Activated T-helper 2 cell treated with anti-CD3 and anti-CD28 coated beads, Interferon-gamma antibody, Interleukin-2, Interleukin-4, amounts not matched to agents 10 μg/mL and 5 μg/mL and 100 μg/mL, durations not matched to agents 14 hours and 24 hours and 36 hours (primary cell): ENCODE data around the gene CLOCK. TPM values are rescaled to one million over a fixed set of nuclear protein-coding genes. Genes with fewer than 3 reads are reported as not detected.

Source experiments
- DNase-seq: peaks from one replicate; pipeline ENCODE4 v3.0.0; 2021; ENCODE audit warnings: low spot score
- H3K27ac Mint-ChIP-seq: one replicate; pipeline ENCODE4 v1.8.0; 2021; ENCODE audit warnings: mixed read lengths
- H3K27me3 Mint-ChIP-seq: one replicate; pipeline ENCODE4 v1.8.0; 2021; ENCODE audit warnings: low read depth, mixed read lengths
- H3K36me3 Mint-ChIP-seq: one replicate; pipeline ENCODE4 v1.8.0; 2021; ENCODE audit warnings: low read depth, mixed read lengths
- H3K4me1 Mint-ChIP-seq: one replicate; pipeline ENCODE4 v1.8.0; 2021; ENCODE audit warnings: low read depth, mixed read lengths
- H3K4me3 Mint-ChIP-seq: one replicate; pipeline ENCODE4 v1.8.0; 2021; ENCODE audit warnings: low read depth, mild to moderate bottlenecking, moderate library complexity, mixed read lengths
- H3K9me3 Mint-ChIP-seq: one replicate; pipeline ENCODE4 v1.8.0; 2021; ENCODE audit warnings: mixed read lengths
- intact Hi-C: fragments of 100-400 bp; cut with micrococcal nuclease; formaldehyde crosslinking; loops from one replicate; pipeline ENCODE4 v1.15.1; 2023
- total RNA-seq: library from RNA; stranded (reverse); gene quantifications from 2 replicates; pipeline ENCODE4 v1.2.3, GENCODE V29; 2022

CLOCK gene
- total RNA-seq, 1 donor from 2014 or later = 7.2 TPM

DNA sequence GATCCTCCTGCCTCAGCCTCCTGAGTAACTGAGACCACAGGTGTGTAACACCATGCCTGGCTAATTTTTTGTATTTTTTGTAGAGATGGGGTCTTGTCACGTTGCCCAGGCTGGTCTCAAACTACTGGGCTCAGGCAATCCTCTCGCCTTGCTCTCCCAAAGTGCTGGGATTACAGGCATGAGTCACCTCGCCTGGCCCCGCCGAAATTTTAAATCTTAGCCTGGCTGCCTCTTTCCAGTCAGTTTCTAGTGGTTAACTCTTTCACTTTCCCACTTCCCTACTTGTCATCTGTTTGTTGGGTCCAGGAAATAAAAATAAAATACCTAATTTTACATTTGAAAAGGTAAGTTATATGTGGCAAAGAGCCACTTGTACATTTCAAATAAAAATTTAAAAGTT is 88.5 kb downstream of the CLOCK start:
- intact Hi-C loops = loop anchor here (10.0 kb wide), 1 partner anchor 177 kb away; the partner anchor contains the start of gene NMU
- Mint-ChIP-seq H3K36me3 (peaks cover 3% of the 10 kb centered on the region), H3K9me3 (no peaks in the 10 kb centered on the region), H3K27me3 (no peaks in the 10 kb centered on the region), H3K27ac (no peak overlapping the region), H3K4me1 (no peaks in the 10 kb centered on the region), H3K4me3 (no peak overlapping the region)
- no peak for DNase-seq

DNA sequence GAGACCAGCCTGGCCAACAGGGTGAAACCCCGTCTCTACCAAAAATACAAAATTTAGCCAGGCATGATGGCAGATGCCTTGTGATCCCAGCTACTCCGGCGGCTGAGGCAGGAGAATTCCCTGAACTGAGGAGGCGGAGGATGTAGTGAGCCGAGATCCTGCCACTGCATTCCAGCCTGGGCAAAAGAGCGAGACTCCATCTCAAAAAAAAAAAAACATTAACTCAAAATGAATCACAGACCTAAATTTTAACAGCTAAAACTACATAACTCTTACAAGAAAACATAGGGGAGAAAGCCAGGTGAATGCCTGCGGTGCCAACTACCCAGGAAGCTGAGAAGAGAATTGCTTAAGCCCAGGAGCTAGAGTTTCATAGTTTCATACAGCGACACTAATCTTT is 96.1 kb downstream of the CLOCK start:
- DNase-seq = no peak
- Mint-ChIP-seq H3K27ac (no peak overlapping the region), H3K27me3 (no peaks in the 10 kb centered on the region), H3K4me3 (no peak overlapping the region), H3K4me1 (no peaks in the 10 kb centered on the region), H3K9me3 (no peaks in the 10 kb centered on the region), H3K36me3 (peaks cover 29% of the 10 kb centered on the region)
- intact Hi-C loops = loop anchor here (10.0 kb wide), 1 partner anchor 184 kb away; the partner anchor contains the start of gene NMU

DNA sequence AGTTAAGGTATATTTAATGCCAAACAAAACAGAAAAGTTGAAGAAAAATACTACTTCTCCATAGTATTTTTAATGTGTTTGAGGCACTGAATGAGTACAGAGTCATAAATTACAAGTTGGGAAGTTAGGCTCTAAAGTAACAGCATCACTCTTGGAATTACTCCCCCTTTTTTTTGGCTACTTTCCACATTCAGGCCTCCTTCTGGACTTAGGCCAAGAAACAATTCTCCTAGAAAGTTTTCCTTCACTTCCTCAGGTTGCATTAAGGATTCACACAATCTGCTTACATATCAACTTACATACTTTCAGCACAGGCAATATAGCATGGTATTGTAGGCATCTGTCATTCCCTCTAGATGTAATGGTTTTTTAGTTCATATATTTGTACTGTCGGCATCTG is 98.9 kb downstream of the CLOCK start:
- H3K36me3 Mint-ChIP-seq = peaks cover 29% of the 10 kb centered on the region
- no peaks in the 10 kb centered on the region for H3K27me3 Mint-ChIP-seq
- no peaks in the 10 kb centered on the region for H3K9me3 Mint-ChIP-seq
- H3K4me1 Mint-ChIP-seq = no peaks in the 10 kb centered on the region
- intact Hi-C loops = no loop called here
- no peak for DNase-seq
- no peak overlapping the region for H3K27ac Mint-ChIP-seq
- no peak overlapping the region for H3K4me3 Mint-ChIP-seq

DNA sequence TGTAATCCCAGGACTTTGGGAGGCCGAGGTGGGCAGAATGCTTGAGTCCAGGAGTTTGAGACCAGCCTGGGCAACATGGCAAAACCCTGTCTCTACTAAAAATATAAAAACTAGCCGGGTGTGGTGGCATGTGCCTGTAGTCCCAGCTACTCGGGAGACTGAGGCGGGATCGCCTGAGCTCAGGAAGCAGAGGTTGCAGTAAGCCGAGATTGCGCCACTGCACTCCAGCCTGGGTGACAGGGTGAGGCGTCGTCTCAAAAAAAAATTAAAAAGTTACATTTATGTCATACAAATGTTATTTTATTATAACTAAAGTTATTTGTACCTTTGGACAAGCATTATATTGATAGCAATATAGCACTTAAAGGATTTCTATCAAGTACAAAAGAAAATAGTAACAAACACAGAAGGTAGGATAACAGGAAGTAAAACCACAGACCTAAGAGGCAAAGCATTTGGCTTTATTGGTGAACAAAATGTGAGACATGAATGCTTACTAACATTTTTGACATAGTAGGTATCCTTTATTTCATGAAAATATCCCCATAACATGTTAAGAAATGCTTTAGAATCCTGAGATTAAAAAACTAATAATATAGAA is 99.5 kb downstream of the CLOCK start:
- H3K27me3 Mint-ChIP-seq = no peaks in the 10 kb centered on the region
- DNase-seq = no peak
- no peaks in the 10 kb centered on the region for H3K4me1 Mint-ChIP-seq
- H3K27ac Mint-ChIP-seq = no peak overlapping the region
- H3K4me3 Mint-ChIP-seq = no peak overlapping the region
- no peaks in the 10 kb centered on the region for H3K9me3 Mint-ChIP-seq
- intact Hi-C loops = no loop called here
- H3K36me3 Mint-ChIP-seq = peaks cover 32% of the 10 kb centered on the region

DNA sequence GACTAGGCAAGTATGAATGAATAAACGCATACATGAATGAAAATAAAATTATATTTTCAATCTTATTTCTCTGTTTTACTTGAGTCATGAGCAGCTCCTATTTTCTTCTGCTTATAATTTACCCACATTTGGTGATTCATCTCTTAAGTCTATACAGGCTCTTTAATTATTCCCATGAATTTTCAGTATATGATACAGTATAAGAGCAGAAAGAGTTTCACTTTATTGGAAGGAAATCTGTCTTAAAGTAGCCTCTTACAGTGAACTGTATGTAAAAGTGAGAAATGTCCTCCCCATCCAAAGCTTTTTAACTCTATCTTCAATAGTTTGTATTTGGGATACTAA is 100.2 kb downstream of the CLOCK start:
- H3K27ac Mint-ChIP-seq = no peak overlapping the region
- H3K9me3 Mint-ChIP-seq = no peaks in the 10 kb centered on the region
- H3K27me3 Mint-ChIP-seq = no peaks in the 10 kb centered on the region
- intact Hi-C loops = no loop called here
- H3K36me3 Mint-ChIP-seq = peaks cover 25% of the 10 kb centered on the region
- H3K4me1 Mint-ChIP-seq = no peaks in the 10 kb centered on the region
- H3K4me3 Mint-ChIP-seq = no peak overlapping the region
- DNase-seq = no peak

DNA sequence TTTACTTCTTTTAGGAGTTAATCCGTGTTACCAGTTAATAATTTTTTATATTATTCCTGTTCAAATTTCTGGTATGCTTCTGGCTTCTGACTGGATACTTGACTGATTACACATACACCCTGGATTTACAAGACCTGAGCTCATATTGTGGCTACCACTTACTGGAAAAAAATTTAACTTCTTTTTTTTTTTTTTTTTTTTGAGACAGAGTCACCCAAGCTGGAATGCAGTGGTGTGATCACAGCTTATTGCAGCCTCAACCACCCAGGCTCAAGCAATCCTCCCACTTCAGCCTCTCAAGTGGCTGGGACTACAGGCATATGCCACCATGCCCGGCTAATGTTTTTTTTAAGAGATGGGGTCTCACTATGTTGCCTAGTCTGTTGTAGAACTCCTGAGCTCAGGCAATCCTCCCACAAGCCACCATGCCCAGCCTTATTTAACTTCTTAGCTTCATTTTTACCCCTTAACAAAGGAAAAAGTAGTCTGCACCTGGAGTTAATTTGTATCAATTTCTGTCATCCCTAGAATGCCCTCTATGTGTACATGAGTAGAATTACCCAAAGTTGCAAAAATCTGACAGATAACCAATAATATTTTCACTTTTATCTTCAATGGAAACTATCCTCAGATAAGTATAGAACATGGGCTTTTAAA is 100.7 kb downstream of the CLOCK start:
- Mint-ChIP-seq H3K27ac (no peak overlapping the region), H3K4me3 (no peak overlapping the region), H3K36me3 (peaks cover 24% of the 10 kb centered on the region), H3K4me1 (no peaks in the 10 kb centered on the region), H3K27me3 (no peaks in the 10 kb centered on the region), H3K9me3 (no peaks in the 10 kb centered on the region)
- intact Hi-C loops = no loop called here
- no peak for DNase-seq

DNA sequence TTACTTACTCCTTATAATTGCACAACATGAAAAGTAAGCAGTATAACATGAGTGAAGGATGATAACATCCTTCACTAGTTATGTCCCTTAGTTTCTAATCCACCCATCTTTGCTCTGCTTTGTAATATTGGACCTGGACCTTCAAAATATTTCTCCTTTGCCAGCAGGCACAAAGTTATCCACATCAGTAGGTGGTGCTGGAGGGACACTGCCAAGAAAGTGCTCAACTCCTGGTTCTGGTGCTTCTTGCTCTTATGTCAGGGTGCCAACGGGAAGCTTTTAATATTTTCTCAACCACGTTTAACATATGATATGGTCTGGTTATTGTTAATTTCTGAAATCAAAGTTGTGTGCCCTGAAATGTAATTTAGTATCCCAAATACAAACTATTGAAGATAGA is 101.9 kb downstream of the CLOCK start:
- Mint-ChIP-seq H3K9me3 (no peaks in the 10 kb centered on the region), H3K4me1 (peaks cover 2% of the 10 kb centered on the region)

DNA sequence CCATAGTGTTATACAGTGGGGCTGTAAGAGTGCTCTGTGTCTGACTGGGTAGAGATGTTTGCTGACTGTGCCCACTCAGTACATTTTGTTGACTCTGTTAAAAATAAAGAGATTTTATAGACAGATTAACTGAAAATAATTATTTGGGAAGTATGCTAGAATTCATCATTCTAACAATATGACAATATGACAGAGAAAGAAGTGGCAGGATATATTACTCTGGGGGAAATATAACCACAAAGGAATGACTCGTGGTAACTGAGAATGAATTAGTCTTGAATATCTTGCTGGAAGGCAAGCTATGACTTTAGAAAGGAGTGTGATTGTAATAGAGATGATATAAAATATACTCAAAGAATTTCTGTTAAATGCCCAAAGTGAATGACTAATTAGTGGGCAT is 104.2 kb downstream of the CLOCK start:
- DNase-seq = no peak
- peaks cover 29% of the 10 kb centered on the region for H3K36me3 Mint-ChIP-seq
- no peak overlapping the region for H3K27ac Mint-ChIP-seq
- intact Hi-C loops = no loop called here
- peaks cover 2% of the 10 kb centered on the region for H3K4me1 Mint-ChIP-seq
- no peak overlapping the region for H3K4me3 Mint-ChIP-seq
- no peaks in the 10 kb centered on the region for H3K9me3 Mint-ChIP-seq
- H3K27me3 Mint-ChIP-seq = no peaks in the 10 kb centered on the region

More for the DNA sequence above, 101.9 kb downstream of the CLOCK start:
- no peaks in the 10 kb centered on the region for H3K27me3 Mint-ChIP-seq
- intact Hi-C loops = no loop called here
- H3K4me3 Mint-ChIP-seq = no peak overlapping the region
- DNase-seq = no peak
- H3K27ac Mint-ChIP-seq = no peak overlapping the region
- peaks cover 26% of the 10 kb centered on the region for H3K36me3 Mint-ChIP-seq

DNA sequence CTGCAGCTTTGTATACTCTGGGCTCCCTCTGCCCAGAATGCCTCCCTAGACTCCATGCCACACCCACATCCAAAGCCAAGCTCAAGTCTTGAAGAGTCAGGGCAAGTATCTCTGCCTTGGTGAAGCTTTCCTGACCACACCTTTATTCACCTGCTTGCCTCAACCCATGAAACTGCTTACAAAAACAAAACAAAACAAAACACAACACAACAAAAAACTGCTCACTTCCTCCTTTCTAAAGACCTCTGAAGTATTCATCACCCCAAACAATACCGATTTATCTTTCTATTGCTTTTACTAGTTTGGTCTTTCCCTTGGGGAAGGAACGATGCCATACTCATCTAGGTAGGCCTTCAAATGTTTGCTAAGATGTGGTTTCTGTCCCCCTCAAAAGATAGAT is 105.9 kb downstream of the CLOCK start:
- H3K27ac Mint-ChIP-seq = no peak overlapping the region
- H3K9me3 Mint-ChIP-seq = no peaks in the 10 kb centered on the region
- intact Hi-C loops = no loop called here
- H3K36me3 Mint-ChIP-seq = peaks cover 32% of the 10 kb centered on the region
- H3K4me1 Mint-ChIP-seq = peaks cover 2% of the 10 kb centered on the region
- H3K4me3 Mint-ChIP-seq = no peak overlapping the region
- DNase-seq = no peak
- H3K27me3 Mint-ChIP-seq = no peaks in the 10 kb centered on the region

DNA sequence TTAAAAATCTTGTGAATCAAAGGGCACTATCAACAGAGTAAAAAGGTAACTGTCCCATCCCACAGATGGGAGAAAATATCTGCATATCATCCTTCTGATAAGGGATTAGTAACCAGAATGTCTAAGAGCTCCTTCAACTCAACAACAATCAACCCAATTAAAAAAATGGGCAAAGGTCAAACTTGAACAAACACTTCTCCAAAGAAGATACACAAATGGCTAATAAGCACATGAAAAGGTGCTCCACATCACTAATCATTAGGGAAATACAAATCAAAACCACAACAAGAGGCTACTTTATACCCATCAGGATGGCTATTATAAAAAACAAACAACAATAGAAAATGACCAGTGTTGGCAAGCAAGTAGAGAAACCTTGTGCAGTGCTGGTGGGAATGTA is 107.7 kb downstream of the CLOCK start:
- Mint-ChIP-seq H3K4me3 (no peak overlapping the region), H3K9me3 (no peaks in the 10 kb centered on the region), H3K27ac (no peak overlapping the region), H3K4me1 (peaks cover 13% of the 10 kb centered on the region), H3K27me3 (no peaks in the 10 kb centered on the region), H3K36me3 (peaks cover 47% of the 10 kb centered on the region)
- intact Hi-C loops = no loop called here
- no peak for DNase-seq

DNA sequence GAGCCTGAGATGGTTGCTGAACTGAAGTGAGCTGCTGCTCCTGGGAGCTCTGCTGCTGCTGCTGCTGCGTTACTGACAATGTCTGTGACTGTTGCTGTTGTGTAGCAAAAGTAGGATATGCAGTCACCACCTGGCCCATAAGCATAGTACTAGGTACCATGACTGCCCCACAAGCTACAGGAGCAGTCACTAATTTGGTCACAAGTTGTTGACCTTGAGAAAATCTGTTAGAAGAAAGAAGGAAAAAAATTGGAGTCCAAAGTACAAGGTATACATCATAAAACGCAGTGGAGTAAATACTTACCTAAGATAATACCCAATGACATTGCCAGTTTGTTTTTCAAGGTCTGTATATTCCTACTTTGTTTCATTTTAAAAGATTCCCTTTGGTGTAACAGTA is 108.4 kb downstream of the CLOCK start:
- Mint-ChIP-seq H3K4me3 (no peak overlapping the region), H3K4me1 (peaks cover 13% of the 10 kb centered on the region), H3K27me3 (no peaks in the 10 kb centered on the region), H3K36me3 (peaks cover 47% of the 10 kb centered on the region), H3K27ac (no peak overlapping the region), H3K9me3 (no peaks in the 10 kb centered on the region)
- DNase-seq = no peak
- intact Hi-C loops = no loop called here

DNA sequence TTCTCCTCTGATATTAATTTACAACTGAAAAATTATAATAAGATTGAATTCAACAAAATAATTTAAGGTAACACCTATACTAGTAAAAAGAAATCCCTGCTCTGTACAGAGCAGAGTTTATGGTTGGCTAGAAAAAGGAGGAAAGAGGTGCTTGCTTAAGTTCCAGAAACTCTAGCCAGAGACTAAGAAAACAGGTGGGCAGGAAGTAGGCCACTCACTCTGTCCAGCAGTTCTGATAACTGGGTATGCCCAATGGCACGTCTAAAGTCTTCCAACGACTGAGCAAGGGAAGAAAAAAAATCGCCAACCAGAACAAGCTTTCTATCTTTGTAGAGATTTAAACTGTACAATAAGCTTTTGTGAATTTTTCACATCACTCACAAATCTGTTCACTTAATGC is 108.9 kb downstream of the CLOCK start:
- intact Hi-C loops = no loop called here
- Mint-ChIP-seq H3K36me3 (peaks cover 51% of the 10 kb centered on the region), H3K27ac (no peak overlapping the region)

DNA sequence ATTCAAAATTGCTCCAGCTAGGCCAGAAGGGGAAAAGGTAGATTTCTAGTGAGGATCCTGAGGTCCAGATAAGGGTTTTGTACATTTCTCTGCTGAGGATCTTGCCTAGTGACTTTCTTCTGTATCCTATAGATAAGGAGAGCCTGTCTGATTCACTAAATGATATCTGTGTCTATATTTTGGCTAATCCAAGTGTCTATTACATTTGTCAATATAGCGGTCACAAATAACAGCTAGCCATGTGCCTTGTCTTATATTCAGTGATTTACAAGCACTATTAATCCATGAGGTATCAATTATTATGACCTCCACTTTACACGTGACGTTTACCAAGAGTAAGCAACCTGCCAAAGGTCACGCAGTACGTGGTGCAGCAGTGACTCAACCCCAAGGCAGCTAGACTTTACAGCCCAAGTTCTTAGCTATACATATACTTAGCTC is 109.3 kb downstream of the CLOCK start:
- no peak for DNase-seq
- Mint-ChIP-seq H3K27me3 (no peaks in the 10 kb centered on the region), H3K4me1 (peaks cover 13% of the 10 kb centered on the region), H3K27ac (no peak overlapping the region), H3K4me3 (no peak overlapping the region), H3K36me3 (peaks cover 53% of the 10 kb centered on the region), H3K9me3 (no peaks in the 10 kb centered on the region)
- intact Hi-C loops = no loop called here

More for the DNA sequence above, 108.9 kb downstream of the CLOCK start:
- Mint-ChIP-seq H3K4me3 (no peak overlapping the region), H3K27me3 (no peaks in the 10 kb centered on the region), H3K9me3 (no peaks in the 10 kb centered on the region), H3K4me1 (peaks cover 13% of the 10 kb centered on the region)
- DNase-seq = no peak
